ENCODE data around the gene TMEM33.
A peak's percentile ranks its signal among the peaks of the same experiment; 100 is the strongest.

The TMEM33 gene

GRCh38 chr4:41934901-41935651, at the start of gene TMEM33:
Gene TMEM33, plus strand, starts transcription at chr4:41935429. Its CDS starts 56 bp downstream, at chr4:41935485.
- peak; percentile 48 for DNase-seq (ENCODE audit: extremely low read depth, low read depth)
- TF ChIP-seq, protein P1, sequence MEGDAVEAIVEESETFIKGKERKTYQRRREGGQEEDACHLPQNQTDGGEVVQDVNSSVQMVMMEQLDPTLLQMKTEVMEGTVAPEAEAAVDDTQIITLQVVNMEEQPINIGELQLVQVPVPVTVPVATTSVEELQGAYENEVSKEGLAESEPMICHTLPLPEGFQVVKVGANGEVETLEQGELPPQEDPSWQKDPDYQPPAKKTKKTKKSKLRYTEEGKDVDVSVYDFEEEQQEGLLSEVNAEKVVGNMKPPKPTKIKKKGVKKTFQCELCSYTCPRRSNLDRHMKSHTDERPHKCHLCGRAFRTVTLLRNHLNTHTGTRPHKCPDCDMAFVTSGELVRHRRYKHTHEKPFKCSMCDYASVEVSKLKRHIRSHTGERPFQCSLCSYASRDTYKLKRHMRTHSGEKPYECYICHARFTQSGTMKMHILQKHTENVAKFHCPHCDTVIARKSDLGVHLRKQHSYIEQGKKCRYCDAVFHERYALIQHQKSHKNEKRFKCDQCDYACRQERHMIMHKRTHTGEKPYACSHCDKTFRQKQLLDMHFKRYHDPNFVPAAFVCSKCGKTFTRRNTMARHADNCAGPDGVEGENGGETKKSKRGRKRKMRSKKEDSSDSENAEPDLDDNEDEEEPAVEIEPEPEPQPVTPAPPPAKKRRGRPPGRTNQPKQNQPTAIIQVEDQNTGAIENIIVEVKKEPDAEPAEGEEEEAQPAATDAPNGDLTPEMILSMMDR (IDR thresholded peaks at IDR 0.05; ENCODE audit: low read depth, low read length) = peak; percentile 3

DNA sequence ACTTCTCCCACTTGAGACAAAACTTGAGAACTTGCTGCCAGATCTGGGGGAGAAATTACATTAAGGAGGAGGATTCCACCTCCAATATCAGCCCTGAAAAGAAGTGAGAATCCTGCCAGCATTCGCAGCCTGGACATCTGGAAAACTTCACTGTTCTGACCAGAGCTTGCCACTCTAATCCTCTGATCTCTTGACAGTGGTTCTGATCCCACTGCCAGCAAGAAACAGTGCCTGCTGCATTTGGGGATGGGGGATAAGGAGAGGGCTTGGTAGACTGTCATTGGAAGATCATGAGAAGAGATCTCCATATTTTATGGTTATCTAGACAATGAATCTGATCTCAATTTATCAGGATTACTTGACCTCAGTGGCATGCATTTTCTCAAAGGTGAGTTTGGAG, 49.8 kb upstream of the TMEM33 start:
- TF ChIP-seq, protein P1 (IDR thresholded peaks at IDR 0.05; ENCODE audit: low read depth, low read length) = no peak

GRCh38 chr4:41887277-41887676, 48.0 kb upstream of the TMEM33 start:
- no peak for DNase-seq (ENCODE audit: extremely low read depth, low read depth)
- TF ChIP-seq, protein P1 (IDR thresholded peaks at IDR 0.05; ENCODE audit: low read depth, low read length) = no peak

More for the DNA sequence above, 49.8 kb upstream of the TMEM33 start:
- no peak for DNase-seq (ENCODE audit: extremely low read depth, low read depth)

- DNase-seq (ENCODE audit: extremely low read depth, low read depth) = peak; percentile 10
- TF ChIP-seq, protein P1 (IDR thresholded peaks at IDR 0.05; ENCODE audit: low read depth, low read length) = peak; percentile 87
Measured at GRCh38 chr4:41887821-41888686, 47.2 kb upstream of the TMEM33 start.

GRCh38 chr4:41888687-41889074, 46.5 kb upstream of the TMEM33 start:
- no peak for DNase-seq (ENCODE audit: extremely low read depth, low read depth)
- TF ChIP-seq, protein P1 (IDR thresholded peaks at IDR 0.05; ENCODE audit: low read depth, low read length) = no peak

DNA sequence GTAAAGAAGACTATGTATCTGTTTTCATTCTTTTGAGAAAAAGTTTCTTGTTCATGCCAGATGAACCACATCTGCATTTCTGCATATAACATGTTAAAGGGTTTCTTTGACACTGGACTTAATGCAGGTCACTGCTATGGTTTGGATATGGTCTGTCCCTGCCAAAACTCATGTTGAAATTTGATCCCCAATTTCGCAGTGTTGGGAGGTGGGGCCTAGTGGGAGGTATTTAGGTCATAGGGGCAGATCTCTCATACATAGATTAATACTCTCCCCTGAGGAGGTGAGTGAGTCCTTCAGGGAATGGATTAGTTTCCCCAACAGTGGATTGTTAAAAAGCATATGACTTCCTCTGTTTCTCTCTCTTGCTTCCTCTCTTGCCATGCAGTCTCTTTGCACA, 45.9 kb upstream of the TMEM33 start:
- TF ChIP-seq, protein P1 (IDR thresholded peaks at IDR 0.05; ENCODE audit: low read depth, low read length) = no peak
- DNase-seq (ENCODE audit: extremely low read depth, low read depth) = no peak

DNA sequence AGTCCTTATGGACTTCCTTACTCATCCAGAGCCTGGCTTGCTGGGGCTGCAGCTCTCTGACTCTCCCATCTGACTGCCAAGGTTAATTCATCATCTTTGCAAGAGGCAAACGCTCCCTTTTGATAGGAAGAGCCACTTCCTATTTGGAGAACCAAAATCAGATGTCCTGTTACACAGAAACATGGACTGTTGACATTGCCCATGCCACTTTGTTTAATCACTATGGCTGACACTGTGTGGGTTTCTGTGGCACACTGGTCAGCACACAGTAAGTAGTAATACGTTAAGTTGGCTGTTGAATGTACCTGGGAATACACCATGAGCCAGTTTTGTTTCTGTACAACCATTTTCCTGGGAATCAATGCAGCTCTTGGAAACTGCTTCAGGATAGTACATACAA, 45.1 kb upstream of the TMEM33 start:
- TF ChIP-seq, protein P1 (IDR thresholded peaks at IDR 0.05; ENCODE audit: low read depth, low read length) = no peak
- DNase-seq (ENCODE audit: extremely low read depth, low read depth) = no peak

All from AG09319 (cell line).